Epithelial cell of proximal tubule (primary cell): Measurements from ENCODE around the gene SLC7A1. TPM values are rescaled to one million over a fixed set of nuclear protein-coding genes. Genes with fewer than 3 reads are reported as not detected.
A peak's percentile ranks its signal among the peaks of the same experiment; 100 is the strongest.

ENCODE experiments used
- DNase-seq: peaks from one replicate; pipeline ENCODE4 v3.0.0-alpha.2; 2011; ENCODE audit warnings: low read depth
- H3K4me3 ChIP-seq: 2 replicates; pipeline ENCODE4 v1.5.1; 2011; ENCODE audit warnings: low read depth, mild to moderate bottlenecking, low read length
- CTCF ChIP-seq: conservative IDR thresholded peaks from 2 replicates; pipeline ENCODE4 v1.5.1; 2012; ENCODE audit warnings: low read depth, mild to moderate bottlenecking, low read length
- total RNA-seq: library from RNA; depleted of rRNA; stranded (reverse); fragments of >200 nt; gene quantifications from 2 replicates; pipeline ENCODE4 v1.2.3, GENCODE V29; 2015

The SLC7A1 gene
- total RNA-seq, 1 donor from 2014 or later = 48.5 TPM

DNA sequence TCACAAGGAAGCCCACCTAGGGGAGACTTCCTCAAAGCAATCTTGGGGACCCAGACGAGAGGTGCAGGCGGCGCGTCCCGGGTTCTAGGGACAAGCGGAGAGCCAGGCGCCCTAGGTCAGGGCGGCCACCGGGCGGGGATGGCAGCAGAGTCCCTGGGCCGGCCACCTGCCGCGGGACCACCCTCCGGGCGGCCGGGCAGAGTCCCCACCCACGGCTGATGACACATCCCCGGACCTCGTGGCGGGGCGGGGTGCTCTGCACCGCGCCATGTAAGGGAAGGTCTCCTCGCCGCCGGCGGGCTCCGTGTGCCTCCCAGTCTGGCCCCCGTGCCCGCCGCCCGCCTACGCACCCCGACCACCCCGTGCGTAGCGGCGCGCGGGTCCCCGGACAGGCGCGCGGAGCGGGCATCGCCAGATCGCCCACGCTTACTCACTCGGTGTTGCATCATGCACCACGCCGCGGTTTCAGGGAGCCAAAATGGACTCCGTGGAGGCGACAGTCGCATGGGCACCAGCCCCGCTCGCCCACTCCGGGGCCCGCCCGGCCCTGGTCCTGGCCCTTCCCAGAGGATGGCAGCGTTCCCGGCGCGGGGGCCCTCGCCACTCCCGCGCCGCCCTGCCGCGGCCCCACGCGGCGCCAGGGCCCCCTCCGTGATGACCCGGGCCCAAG lies 643 bp downstream of the SLC7A1 start:
- peak overlapping the region; percentile 69 for H3K4me3 ChIP-seq
- no peak for TF ChIP-seq CTCF
- DNase-seq = no peak

DNA sequence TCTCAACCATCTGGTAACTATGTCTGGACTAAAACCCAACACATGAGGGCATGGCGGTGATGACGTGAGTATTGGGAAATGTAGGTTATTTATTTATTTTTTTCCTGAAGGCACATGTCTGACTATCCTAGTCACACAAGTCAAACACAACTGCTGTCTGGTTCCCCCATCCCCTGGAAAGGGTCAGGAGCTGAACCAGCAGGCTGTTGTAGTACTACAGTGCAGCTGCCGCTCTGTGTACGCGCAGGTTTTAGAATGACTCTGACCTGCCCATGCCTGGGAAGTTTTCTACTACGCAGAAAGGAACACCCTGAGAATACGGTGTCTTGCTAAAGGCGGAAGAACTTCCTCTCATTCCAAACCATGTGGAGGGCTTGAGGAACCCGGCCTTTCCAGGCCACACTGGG lies 1.2 kb downstream of the SLC7A1 start:
- no peak for TF ChIP-seq CTCF
- peak overlapping the region; percentile 69 for H3K4me3 ChIP-seq
- DNase-seq = peak; percentile 58

DNA sequence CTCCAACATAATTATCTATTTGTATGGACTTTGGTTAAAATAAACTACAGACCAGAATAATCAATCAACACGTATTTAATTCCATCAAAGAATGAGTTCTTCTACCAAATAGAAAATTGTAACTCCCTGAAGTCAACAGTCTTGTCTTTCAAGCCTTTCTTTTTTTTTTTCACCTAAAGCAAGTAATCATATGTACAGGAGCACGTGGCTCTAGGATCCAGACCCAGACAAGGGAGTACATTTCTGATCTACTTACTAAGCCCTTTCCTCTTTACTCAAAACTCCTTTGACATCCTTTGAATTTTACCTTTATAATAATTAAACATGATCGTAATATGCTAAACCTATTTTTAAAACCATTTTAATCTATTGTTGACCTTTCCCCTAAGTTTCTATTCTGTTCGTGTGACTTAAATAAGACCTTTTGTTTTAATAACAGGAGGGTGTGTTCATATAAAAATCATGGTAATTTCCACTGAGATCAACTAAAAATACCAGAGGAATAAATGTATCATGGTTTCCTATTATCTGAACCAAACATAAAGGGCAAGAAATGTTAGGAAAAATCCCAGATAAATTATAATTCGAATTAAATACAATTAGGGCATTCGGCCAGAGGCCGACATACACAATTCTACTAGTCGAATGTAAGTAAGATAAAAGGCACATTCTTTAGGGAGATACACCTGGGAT lies 1.7 kb downstream of the SLC7A1 start:
- peak overlapping the region; percentile 69 for H3K4me3 ChIP-seq
- DNase-seq = no peak
- no peak for TF ChIP-seq CTCF

DNA sequence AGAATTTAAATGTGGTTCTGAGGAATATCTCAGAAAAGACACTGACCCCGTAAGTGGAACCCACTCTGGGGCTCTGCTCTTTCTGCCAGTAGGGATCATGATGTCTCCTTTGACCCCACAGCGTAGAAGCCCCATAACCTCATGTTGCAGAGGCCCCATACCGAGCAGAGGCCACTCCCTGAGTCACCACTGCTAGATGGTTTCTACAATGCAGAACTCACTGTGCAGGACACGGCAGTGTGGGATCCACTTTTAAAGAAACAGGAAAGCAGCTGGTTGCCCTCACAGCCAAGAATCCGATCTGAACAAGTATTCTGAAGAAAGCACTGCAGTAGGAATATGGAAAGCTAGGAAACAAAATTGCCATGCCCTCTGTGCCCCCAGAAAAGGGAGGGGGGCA lies 4.2 kb downstream of the SLC7A1 start:
- no peak for TF ChIP-seq CTCF
- no peak for DNase-seq
- no peak overlapping the region for H3K4me3 ChIP-seq

- no peak for DNase-seq
- no peak overlapping the region for H3K4me3 ChIP-seq
- TF ChIP-seq CTCF = peak; percentile 27
These were observed 5.5 kb downstream of the SLC7A1 start for GRCh38 chr13:29589967-29590366.

GRCh38 chr13:29589234-29589633 lies 6.3 kb downstream of the SLC7A1 start:
- no peak for DNase-seq
- H3K4me3 ChIP-seq = no peak overlapping the region
- no peak for TF ChIP-seq CTCF

DNA sequence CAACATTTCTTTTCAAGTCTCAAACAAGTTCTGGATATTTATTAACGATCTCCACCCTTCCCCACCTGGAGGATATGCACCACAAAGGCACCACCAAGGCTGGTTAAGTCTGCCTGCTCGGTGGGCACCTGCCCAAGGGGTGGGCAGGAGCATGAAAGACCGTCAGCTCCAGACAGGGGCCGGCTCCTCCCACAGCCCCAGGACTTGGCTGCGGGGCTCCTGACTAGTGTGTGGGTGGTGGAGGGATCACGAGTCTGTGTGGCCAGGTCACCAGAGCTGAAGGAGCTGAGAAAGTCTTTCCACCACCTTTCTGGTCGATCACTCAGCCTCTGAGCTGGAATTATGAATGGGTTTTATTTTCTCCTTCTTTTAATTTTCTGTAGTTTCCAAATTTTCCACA lies 7.8 kb downstream of the SLC7A1 start:
- no peak for TF ChIP-seq CTCF
- H3K4me3 ChIP-seq = no peak overlapping the region
- no peak for DNase-seq
